T-helper 1 cell treated with Interleukin-12 subunit alpha and Interleukin-12 subunit beta and Interleukin-4 antibody, amounts not matched to agents 30 μg/mL and 1 μg/mL, for 36 hours (primary cell): ENCODE data around the gene SLC30A4.

Source experiments
- H3K27ac Mint-ChIP-seq: one replicate; pipeline ENCODE4 v1.8.0; 2021; ENCODE audit warnings: mild to moderate bottlenecking, mixed read lengths
- H3K27me3 Mint-ChIP-seq: one replicate; pipeline ENCODE4 v1.8.0; 2021; ENCODE audit warnings: low read depth, mixed read lengths
- H3K36me3 Mint-ChIP-seq: one replicate; pipeline ENCODE4 v1.8.0; 2021; ENCODE audit warnings: low read depth, mixed read lengths
- H3K4me1 Mint-ChIP-seq: one replicate; pipeline ENCODE4 v1.8.0; 2021; ENCODE audit warnings: low read depth, mixed read lengths
- H3K4me3 Mint-ChIP-seq: one replicate; pipeline ENCODE4 v1.8.0; 2021; ENCODE audit warnings: mild to moderate bottlenecking, moderate library complexity, mixed read lengths
- H3K9me3 Mint-ChIP-seq: one replicate; pipeline ENCODE4 v1.8.0; 2021; ENCODE audit warnings: mixed read lengths

Gene SLC30A4

GRCh38 chr15:45522328-45523165 lies at the start of gene SLC30A4:
Gene SLC30A4 (minus strand): TSS chr15:45522755. CDS start chr15:45522354, 401 bp downstream.
- H3K4me3 Mint-ChIP-seq, result peak within 1 kb of the TSS; percentile 93
- peak within 1 kb of the TSS; percentile 81 for H3K27ac Mint-ChIP-seq
- H3K36me3 Mint-ChIP-seq, result peaks cover 4% of the 10 kb centered on the region
- H3K4me1 Mint-ChIP-seq, result peaks cover 21% of the 10 kb centered on the region
- H3K9me3 Mint-ChIP-seq, result no peaks in the 10 kb centered on the region
- peaks cover 36% of the 10 kb centered on the region for H3K27me3 Mint-ChIP-seq

- H3K4me1 Mint-ChIP-seq, result no peaks in the 10 kb centered on the region
Measured at GRCh38 chr15:45555934-45556608, 33.5 kb upstream of the SLC30A4 start.

GRCh38 chr15:45551676-45552075 lies 29.1 kb upstream of the SLC30A4 start:
- H3K4me3 Mint-ChIP-seq, result no peak overlapping the region
- no peak overlapping the region for H3K27ac Mint-ChIP-seq
- H3K4me1 Mint-ChIP-seq, result no peaks in the 10 kb centered on the region
- peaks cover 17% of the 10 kb centered on the region for H3K27me3 Mint-ChIP-seq
- H3K36me3 Mint-ChIP-seq, result no peaks in the 10 kb centered on the region
- no peaks in the 10 kb centered on the region for H3K9me3 Mint-ChIP-seq

More at GRCh38 chr15:45555934-45556608, 33.5 kb upstream of the SLC30A4 start:
- peaks cover 40% of the 10 kb centered on the region for H3K27me3 Mint-ChIP-seq
- H3K36me3 Mint-ChIP-seq, result no peaks in the 10 kb centered on the region
- no peak overlapping the region for H3K4me3 Mint-ChIP-seq
- no peak overlapping the region for H3K27ac Mint-ChIP-seq
- no peaks in the 10 kb centered on the region for H3K9me3 Mint-ChIP-seq

- Mint-ChIP-seq H3K4me3 (no peak overlapping the region), H3K4me1 (no peaks in the 10 kb centered on the region), H3K27ac (no peak overlapping the region), H3K27me3 (peaks cover 13% of the 10 kb centered on the region), H3K9me3 (no peaks in the 10 kb centered on the region), H3K36me3 (no peaks in the 10 kb centered on the region)
Measured at GRCh38 chr15:45550436-45550835, 27.9 kb upstream of the SLC30A4 start.

- no peak overlapping the region for H3K27ac Mint-ChIP-seq
- H3K27me3 Mint-ChIP-seq, result peaks cover 11% of the 10 kb centered on the region
- no peaks in the 10 kb centered on the region for H3K9me3 Mint-ChIP-seq
- H3K36me3 Mint-ChIP-seq, result no peaks in the 10 kb centered on the region
- H3K4me3 Mint-ChIP-seq, result no peak overlapping the region
- H3K4me1 Mint-ChIP-seq, result no peaks in the 10 kb centered on the region
Measured at GRCh38 chr15:45549541-45550220, 27.1 kb upstream of the SLC30A4 start.

GRCh38 chr15:45548753-45549520 lies 26.4 kb upstream of the SLC30A4 start:
- Mint-ChIP-seq H3K36me3 (no peaks in the 10 kb centered on the region), H3K9me3 (no peaks in the 10 kb centered on the region), H3K27me3 (peaks cover 9% of the 10 kb centered on the region), H3K27ac (no peak overlapping the region), H3K4me1 (no peaks in the 10 kb centered on the region), H3K4me3 (no peak overlapping the region)

- Mint-ChIP-seq H3K36me3 (no peaks in the 10 kb centered on the region), H3K27me3 (peaks cover 2% of the 10 kb centered on the region), H3K9me3 (no peaks in the 10 kb centered on the region), H3K4me3 (no peak overlapping the region), H3K4me1 (no peaks in the 10 kb centered on the region), H3K27ac (no peak overlapping the region)
Measured at GRCh38 chr15:45546789-45547188, 24.2 kb upstream of the SLC30A4 start.

- Mint-ChIP-seq H3K27me3 (peaks cover 2% of the 10 kb centered on the region), H3K4me1 (no peaks in the 10 kb centered on the region), H3K9me3 (no peaks in the 10 kb centered on the region), H3K27ac (no peak overlapping the region), H3K4me3 (no peak overlapping the region), H3K36me3 (no peaks in the 10 kb centered on the region)
Measured at GRCh38 chr15:45544266-45545023, 21.9 kb upstream of the SLC30A4 start.

- Mint-ChIP-seq H3K36me3 (no peaks in the 10 kb centered on the region), H3K27ac (no peak overlapping the region), H3K9me3 (no peaks in the 10 kb centered on the region), H3K4me3 (no peak overlapping the region), H3K27me3 (peaks cover 2% of the 10 kb centered on the region), H3K4me1 (no peaks in the 10 kb centered on the region)
Measured at GRCh38 chr15:45543051-45543450, 20.5 kb upstream of the SLC30A4 start.

GRCh38 chr15:45540531-45540930 lies 18.0 kb upstream of the SLC30A4 start:
- Mint-ChIP-seq H3K9me3 (no peaks in the 10 kb centered on the region), H3K36me3 (no peaks in the 10 kb centered on the region), H3K4me3 (no peak overlapping the region), H3K27ac (no peak overlapping the region), H3K27me3 (peaks cover 2% of the 10 kb centered on the region), H3K4me1 (no peaks in the 10 kb centered on the region)

GRCh38 chr15:45539680-45540079 lies 17.1 kb upstream of the SLC30A4 start:
- H3K9me3 Mint-ChIP-seq, result no peaks in the 10 kb centered on the region
- H3K4me1 Mint-ChIP-seq, result no peaks in the 10 kb centered on the region
- H3K27ac Mint-ChIP-seq, result no peak overlapping the region
- no peak overlapping the region for H3K4me3 Mint-ChIP-seq
- peaks cover 1% of the 10 kb centered on the region for H3K27me3 Mint-ChIP-seq
- H3K36me3 Mint-ChIP-seq, result no peaks in the 10 kb centered on the region

GRCh38 chr15:45536934-45537333 lies 14.4 kb upstream of the SLC30A4 start:
- Mint-ChIP-seq H3K27ac (no peak overlapping the region), H3K4me3 (no peak overlapping the region), H3K36me3 (no peaks in the 10 kb centered on the region), H3K9me3 (no peaks in the 10 kb centered on the region), H3K4me1 (peaks cover 2% of the 10 kb centered on the region), H3K27me3 (peaks cover 11% of the 10 kb centered on the region)

GRCh38 chr15:45535486-45536042 lies 13.0 kb upstream of the SLC30A4 start:
- Mint-ChIP-seq H3K9me3 (no peaks in the 10 kb centered on the region), H3K27me3 (peaks cover 14% of the 10 kb centered on the region), H3K4me3 (no peak overlapping the region)

More at GRCh38 chr15:45535486-45536042, 13.0 kb upstream of the SLC30A4 start:
- Mint-ChIP-seq H3K4me1 (peaks cover 2% of the 10 kb centered on the region), H3K27ac (no peak overlapping the region), H3K36me3 (no peaks in the 10 kb centered on the region)
